KMS-11 (cell line): ENCODE measurements around the gene SHB.

ENCODE experiments used
- H2AFZ ChIP-seq: fragments of 200-600 bp; sonication (generic); 2 replicates; pipeline ENCODE4 v1.6.1; 2016; ENCODE audit warnings: antibody characterized with exemption, mixed run types, low read depth
- H3K27ac ChIP-seq: fragments of 200-600 bp; sonication (generic); 2 replicates; pipeline ENCODE4 v1.6.1; 2016; ENCODE audit warnings: mild to moderate bottlenecking, mixed run types
- H3K27me3 ChIP-seq: fragments of 200-600 bp; sonication (generic); 2 replicates; pipeline ENCODE4 v1.6.1; 2017; ENCODE audit warnings: mild to moderate bottlenecking, low read depth, mixed run types, moderate library complexity; ENCODE audit not compliant: insufficient read depth
- H3K36me3 ChIP-seq: fragments of 200-600 bp; sonication (generic); 2 replicates; pipeline ENCODE4 v1.6.1; 2017; ENCODE audit warnings: mild to moderate bottlenecking, mixed run types; ENCODE audit not compliant: insufficient read depth
- H3K4me1 ChIP-seq: fragments of 200-600 bp; sonication (generic); 2 replicates; pipeline ENCODE4 v1.6.1; 2016; ENCODE audit warnings: mild to moderate bottlenecking, low read depth, mixed run types; ENCODE audit not compliant: poor library complexity, severe bottlenecking
- H3K4me2 ChIP-seq: fragments of 200-600 bp; sonication (generic); 2 replicates; pipeline ENCODE4 v1.7.0; 2016; ENCODE audit warnings: mild to moderate bottlenecking, mixed run types
- H3K4me3 ChIP-seq: fragments of 200-600 bp; sonication (generic); IDR thresholded peaks from 2 replicates; pipeline ENCODE4 v1.6.1; 2017; ENCODE audit warnings: low read depth, low read length, mixed read lengths; ENCODE audit not compliant: insufficient read depth
- H3K79me2 ChIP-seq: fragments of 200-600 bp; sonication (generic); 2 replicates; pipeline ENCODE4 v1.6.1; 2016; ENCODE audit warnings: low read depth, mixed run types; ENCODE audit not compliant: insufficient read depth
- H3K9ac ChIP-seq: fragments of 200-600 bp; sonication (generic); 2 replicates; pipeline ENCODE4 v1.6.1; 2016; ENCODE audit warnings: mild to moderate bottlenecking, mixed run types
- H4K20me1 ChIP-seq: fragments of 200-600 bp; sonication (generic); 2 replicates; pipeline ENCODE4 v1.6.1; 2016; ENCODE audit warnings: mild to moderate bottlenecking, mixed run types; ENCODE audit not compliant: insufficient read depth
- CTCF ChIP-seq: fragments of 200-600 bp; sonication (generic); conservative IDR thresholded peaks from 2 replicates; pipeline ENCODE4 v1.6.1; 2017; ENCODE audit warnings: low read depth, mild to moderate bottlenecking, antibody characterized with exemption, low read length, moderate library complexity, mixed read lengths

SHB gene

GRCh38 chr9:37870081-37870798 lies 198.8 kb downstream of the SHB start:
- Histone ChIP-seq H3K4me2 (no peak overlapping the region), H3K4me1 (no peaks in the 10 kb centered on the region), H3K27ac (no peak overlapping the region), H3K27me3 (no peaks in the 10 kb centered on the region), H3K79me2 (no peaks in the 10 kb centered on the region), H3K9ac (no peak overlapping the region), H2AFZ (no peak overlapping the region), H3K4me3 (no peak overlapping the region), H4K20me1 (no peaks in the 10 kb centered on the region), H3K36me3 (no peaks in the 10 kb centered on the region)
- TF ChIP-seq CTCF = no peak
